GM21717 (cell line): ENCODE data around the gene MROH2B.

Source experiments
- ATAC-seq: cut with Tn5 transposase; IDR thresholded peaks from one replicate; pipeline ENCODE4 v1.9.1; 2021; ENCODE audit warnings: mild to moderate bottlenecking, moderate library complexity; ENCODE audit not compliant: unreplicated experiment

Gene MROH2B

DNA sequence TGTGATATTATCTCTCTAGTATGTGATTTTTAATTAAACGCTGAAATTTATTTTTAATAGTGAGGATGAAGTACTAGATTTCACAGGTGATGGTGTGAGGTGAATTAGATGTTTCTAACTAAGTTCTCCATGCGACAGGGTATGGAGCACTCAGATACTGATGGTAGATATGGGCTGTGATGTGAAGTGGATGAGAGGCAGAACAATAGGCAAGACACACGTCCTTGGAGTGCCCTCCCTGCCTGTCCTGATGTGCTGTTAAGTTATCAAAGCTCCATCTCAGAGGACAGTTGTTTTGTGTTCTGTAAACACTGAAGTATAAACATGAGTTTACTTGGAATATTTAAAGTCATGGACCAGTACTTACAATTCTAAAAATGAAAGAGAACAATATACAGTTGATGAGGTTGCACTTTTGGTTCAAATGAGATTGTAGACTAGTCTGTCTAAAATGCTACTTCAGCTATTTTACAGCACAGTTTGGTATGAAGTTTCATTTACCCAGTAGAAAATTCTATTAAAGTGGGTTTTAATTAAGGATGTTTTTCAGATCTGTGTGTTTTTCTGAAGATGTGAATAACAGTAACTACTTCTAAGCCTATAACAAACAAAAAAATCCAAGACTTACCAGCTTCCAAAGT lies 97.7 kb downstream of the MROH2B start:
- no peak for ATAC-seq

DNA sequence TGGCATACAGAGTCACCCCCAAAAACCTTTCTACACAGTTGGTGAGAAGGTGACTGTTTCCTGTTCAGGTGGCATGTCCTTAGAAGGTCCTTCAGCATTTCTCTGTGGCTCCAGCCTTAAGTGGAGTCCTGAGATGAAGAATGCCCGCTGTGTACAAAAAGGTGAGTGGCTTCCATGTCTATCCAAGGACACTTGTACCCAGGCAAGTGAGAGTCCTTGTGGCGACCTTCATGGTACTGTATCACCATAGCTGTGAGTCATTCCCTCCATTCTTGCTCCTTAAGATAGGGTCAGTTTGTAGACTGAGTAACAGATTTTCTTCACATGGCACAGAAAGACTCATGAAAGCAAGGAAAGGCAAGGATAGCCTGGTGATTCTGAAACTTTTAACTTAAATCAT lies 98.7 kb downstream of the MROH2B start:
- no peak for ATAC-seq

DNA sequence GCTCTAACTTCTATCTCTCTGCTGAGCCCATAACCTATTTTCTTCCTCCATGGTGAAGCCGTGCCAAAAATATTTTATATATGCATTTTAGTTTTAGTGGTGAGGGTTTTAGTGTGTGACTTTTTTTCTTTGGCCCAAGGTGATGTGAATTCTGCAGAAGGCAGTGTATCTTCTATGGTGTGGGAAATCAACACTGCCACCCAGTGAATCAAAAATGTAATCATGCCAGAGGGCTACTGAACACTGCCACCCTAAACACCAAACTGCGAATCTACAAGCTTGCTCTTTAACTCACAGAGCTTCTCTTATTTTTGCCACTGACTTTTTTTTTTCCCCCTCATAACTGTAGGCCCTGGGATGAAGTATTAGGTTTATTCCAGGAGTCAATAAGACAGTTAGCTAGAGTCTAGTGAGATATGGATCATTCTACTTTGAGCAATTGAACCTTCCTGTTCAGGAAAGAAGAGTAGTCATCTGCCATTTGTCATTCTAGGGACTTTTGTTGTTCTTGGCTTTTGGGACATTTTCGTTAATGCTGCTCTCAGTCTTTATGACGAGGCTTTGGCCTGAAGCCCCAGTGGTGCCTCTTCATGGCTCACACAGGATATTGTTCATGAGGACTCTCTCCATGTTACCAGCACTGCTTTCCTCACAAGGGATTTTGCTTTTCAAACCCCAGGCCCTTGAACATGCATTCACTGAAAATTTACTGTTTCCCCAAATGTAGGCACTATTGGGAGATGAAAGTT lies 108.8 kb downstream of the MROH2B start:
- ATAC-seq, result no peak

DNA sequence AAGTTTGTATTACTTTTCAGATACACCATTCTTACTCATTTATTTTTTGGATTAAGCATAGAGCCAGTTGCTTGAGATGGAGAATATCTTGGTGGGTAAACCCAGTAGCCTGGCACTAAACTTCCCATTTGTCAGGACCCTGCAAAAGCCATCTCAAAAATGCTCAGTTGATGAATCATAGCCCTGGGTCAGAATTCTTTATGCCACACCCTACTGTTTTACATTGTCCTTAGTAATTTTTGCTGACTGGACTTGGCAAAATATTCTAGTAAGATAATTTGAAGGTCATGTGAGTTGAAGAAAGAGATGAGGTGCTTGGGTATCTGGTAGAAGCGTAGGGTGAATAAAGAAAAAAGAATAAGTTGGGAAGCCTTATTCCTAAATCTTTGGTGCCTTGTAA lies 111.1 kb downstream of the MROH2B start:
- ATAC-seq, result no peak

DNA sequence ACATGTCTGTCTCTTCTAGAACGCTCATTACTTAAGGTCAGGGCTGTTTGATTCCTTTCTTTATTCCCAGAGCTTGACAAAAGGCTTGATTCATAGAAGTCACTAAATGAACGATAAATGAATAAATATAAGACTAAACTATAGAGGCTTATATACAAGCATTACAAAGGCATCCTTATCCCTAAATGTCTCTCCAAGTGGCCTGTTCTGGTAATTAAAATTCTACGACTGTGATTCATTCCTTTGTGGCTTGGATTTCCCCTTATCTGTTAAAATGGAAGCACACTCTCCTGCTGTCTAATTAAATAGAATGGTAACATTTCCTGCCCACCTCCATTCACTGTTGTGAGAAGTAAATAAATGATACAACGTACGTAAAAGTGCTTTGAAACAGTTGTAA lies 112.3 kb downstream of the MROH2B start:
- no peak for ATAC-seq

DNA sequence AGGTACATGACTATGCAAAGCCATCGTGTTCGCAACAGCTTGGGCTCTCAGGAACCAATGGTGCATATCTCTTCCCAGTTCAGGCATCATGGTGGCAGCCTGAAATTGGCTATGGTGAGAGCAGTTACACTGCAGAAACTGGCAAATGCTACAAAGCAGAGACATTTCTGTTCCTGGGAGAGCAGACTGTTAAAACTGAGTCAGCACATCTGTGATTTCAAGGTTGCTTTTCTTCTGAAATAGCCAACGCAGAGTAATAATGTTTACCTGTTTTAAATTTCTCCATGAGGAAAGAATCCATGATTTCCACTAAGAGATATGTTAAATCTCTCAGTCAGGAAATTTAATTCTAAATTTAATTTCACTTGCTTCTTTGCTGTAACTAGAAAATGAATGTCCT lies 114.1 kb downstream of the MROH2B start:
- ATAC-seq, result no peak

DNA sequence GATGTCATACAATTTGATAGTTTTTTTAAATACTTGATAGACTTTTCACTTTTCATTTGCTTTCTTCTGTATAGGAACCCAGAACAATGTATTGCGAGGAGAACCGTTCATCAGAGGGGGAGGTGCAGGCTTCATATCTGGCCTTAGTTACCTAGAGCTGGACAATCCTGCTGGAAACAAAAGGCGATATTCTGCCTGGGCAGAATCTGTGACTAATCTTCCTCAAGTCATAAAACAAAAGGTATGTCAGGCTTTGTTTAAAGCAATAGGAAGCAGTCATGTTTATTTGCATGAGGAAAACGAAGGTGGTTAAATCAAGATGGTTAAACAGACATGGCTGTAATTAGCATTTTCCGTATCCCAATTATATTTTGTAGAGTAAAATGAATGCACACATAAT lies 115.8 kb downstream of the MROH2B start:
- no peak for ATAC-seq
